GM21717 (cell line): ENCODE data around the gene TMEM59L.

ENCODE experiments used
- ATAC-seq: cut with Tn5 transposase; IDR thresholded peaks from one replicate; pipeline ENCODE4 v1.9.1; 2021; ENCODE audit warnings: mild to moderate bottlenecking, moderate library complexity; ENCODE audit not compliant: unreplicated experiment

TMEM59L gene

GRCh38 chr19:18656337-18657086 is 43.8 kb downstream of the TMEM59L start:
- ATAC-seq, result no peak

DNA sequence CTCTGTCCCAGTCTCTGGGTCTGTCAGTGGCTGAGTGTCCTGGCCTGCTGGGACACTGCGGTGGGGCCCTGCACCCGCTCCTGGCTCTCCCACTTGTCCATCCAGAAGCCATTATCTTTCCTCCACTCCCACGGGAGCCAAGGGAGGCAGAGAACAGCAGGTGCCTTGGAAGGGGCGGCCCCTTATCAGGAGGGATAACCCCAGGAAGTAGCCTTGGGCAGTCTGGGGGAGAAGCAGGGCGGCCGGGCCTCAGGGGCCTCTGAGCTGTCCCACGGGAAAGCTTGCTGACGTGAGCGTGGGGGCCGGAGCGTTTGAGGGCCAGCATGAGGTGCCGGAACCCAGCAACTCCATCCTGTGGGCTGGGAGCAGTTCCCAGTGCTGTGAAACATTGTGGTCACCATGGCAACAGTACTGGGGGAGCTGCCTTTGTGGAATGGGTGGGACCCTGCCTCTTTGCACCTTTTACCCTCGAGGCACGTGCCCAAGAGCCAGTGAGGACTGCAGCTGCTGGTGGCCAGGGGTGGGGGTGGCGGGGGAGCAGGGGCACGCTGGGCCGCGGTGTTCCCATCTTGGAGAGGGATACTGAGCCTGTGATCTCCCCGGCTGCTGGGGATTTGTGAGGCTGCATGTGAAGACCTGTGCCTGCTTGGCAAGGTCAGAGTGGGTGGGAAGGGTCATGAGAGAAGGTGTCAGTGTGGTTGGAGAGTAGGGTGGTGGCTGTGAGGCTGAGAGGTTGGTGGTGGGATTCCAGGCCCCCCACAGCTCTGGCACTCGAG is 45.1 kb downstream of the TMEM59L start:
- ATAC-seq, result no peak

GRCh38 chr19:18658366-18658855 is 45.7 kb downstream of the TMEM59L start:
- ATAC-seq, result no peak

- no peak for ATAC-seq
Observed at GRCh38 chr19:18659281-18660050, 46.8 kb downstream of the TMEM59L start.

DNA sequence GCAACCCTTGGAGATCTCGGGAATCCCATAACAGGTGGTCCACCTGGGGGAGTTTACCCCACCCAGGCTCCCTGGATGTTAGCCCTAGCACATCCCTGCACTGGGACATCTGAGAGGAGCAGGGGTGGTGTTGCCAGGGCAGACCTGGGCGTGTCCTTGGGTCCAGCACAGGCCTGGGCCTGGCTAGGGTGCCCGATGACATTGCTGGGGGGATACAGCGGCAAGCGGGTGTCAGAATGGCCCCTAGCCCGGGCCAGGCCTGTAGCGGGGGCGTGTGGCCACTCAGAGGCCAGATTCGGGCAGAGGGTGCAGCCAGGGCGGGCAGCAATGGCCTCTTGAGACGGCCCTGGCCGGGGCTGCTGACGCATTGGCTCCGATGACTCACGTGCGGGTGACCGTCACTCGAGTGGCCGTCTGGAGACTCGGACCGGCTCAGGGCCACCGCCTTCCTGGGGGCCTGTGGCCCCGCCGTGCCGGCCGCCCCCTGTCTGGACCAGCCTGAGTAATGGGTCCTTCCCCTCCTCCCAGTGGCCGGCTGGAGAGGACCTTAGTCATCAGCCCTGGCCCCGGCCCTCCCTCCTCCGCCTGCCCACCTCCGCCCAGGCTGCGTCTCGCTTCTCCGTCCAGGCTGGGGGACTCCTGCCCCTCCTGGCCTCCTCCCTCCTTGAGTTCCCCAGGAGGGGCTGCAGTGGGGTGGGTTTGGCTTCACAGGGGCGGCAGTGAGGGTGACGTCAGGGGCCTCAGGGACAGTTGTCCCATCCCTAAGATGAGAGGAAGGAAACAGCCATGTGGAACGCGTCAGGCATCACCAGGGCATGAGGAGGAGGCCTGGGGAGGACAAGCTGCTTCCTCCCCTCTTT is 47.6 kb downstream of the TMEM59L start:
- no peak for ATAC-seq

DNA sequence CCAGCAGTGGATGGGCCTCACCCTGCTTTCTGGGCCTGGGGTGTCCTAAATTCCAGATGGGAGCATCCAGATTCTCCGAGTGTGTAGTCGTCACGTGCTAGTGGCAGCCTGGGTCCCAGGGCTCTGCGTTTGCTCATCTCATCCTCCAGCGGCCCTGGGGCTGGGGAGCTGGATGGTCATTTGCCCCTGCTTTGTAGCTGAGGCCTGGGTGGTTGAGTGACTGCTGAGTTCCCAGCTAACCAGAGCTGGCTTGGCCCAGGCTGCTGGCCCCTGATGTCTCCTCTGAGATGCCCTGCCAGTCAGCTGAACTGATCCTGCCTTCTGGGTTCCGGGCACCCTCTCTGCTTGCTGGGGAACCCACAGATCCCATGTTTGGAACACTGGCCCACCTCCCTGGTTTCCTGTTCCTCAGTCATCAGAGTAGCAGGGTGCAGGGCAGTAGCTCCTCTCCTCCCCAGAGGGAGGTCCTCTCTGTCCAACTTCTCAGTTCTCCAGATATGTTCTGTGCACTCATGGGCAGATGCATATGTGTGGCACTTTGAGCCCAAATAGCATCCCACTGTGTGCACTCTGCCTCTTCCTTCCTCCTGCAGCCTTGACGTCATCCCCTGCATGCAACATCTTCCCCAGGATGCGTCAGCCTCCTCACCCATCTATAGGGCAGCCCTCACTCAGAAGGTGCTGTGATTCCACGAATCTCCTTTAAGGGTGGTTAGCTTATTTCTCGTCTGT is 48.4 kb downstream of the TMEM59L start:
- no peak for ATAC-seq

DNA sequence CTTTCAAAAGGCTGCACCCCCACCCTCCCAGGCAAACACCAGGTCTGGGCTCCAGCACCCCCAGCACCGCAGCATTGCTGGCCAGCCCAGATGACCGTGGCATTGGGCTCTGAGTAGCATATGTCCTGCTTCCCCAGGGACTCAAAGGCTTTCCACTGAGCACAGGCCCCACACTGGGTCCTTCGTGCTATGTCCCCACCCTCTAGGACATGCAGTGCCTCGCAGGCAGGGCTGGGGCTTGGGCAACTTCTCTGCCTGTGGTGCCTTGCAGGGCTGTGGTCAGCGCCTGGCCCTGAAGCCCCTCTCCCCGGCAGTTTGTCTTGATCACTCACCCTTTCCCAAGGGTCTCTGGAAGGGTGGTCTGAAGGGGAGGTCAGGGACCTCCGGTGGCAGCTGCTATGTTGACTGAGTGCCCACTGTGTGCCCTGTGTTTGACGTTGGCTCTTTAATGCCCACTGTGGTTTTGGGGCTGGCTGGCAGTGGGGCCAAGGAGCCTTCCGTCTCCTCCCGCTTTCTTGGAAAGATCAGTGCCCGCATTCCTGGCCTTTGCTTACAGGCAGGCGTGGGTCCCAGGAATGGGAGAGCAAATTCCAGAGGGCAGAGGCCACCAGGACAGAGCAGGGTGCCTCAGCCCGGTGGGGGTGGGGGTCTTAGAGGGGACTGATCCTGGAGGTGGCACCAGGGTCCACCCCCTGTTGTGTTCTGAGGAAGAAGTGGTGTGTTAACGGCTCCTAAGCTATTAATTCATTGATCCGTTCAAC is 50.5 kb downstream of the TMEM59L start:
- no peak for ATAC-seq

DNA sequence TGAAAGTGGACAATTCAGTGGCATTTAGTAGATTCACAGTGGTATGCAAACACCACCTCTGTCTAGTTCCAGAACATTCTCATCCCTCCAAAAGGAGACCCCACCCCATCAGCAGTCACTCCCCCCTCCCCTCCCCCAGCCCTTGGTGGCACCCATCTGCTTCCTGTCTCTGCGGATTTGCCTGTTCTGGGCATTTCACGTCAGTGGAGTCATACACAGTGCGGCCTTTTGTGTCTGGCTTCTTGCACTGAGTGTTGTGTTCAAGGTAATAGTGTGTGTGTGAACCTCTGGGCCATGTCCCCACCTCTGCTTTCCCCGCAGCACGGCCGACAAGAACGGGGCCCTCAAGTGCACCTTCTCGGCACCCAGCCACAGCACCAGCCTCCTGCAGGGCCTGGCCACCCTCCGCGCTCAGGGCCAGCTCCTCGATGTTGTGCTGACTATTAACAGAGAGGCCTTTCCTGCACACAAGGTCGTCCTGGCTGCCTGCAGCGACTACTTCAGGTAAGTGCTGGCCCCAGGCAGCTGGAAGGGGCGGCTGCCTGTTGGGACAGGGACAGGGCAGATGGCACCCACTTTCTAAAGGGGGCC is 51.4 kb downstream of the TMEM59L start:
- ATAC-seq, result no peak

- ATAC-seq, result no peak
Observed at GRCh38 chr19:18665771-18666202, 53.1 kb downstream of the TMEM59L start.

DNA sequence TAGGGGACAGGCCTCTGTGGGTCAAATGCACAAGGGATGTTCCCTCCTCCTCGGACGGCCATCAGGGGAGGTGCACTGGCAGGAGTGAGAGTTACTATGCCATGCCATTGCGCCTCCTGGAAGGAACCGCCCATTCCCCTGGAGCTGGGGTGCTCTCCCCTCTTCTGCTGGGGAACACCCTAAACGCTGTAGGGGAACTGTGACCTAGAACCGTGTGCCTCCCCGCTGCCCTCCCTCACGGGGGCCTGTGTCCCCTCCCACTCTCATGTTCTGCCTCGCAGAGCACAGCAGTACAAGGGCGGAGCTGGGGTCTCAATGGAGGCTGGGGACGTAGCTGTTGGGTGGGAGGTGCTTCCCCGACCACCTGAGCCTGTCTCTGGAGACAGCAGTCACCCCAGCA is 53.6 kb downstream of the TMEM59L start:
- ATAC-seq, result no peak

- ATAC-seq, result no peak
Observed at GRCh38 chr19:18666784-18667183, 54.1 kb downstream of the TMEM59L start.

GRCh38 chr19:18667531-18668251 is 55.0 kb downstream of the TMEM59L start:
- ATAC-seq, result no peak

DNA sequence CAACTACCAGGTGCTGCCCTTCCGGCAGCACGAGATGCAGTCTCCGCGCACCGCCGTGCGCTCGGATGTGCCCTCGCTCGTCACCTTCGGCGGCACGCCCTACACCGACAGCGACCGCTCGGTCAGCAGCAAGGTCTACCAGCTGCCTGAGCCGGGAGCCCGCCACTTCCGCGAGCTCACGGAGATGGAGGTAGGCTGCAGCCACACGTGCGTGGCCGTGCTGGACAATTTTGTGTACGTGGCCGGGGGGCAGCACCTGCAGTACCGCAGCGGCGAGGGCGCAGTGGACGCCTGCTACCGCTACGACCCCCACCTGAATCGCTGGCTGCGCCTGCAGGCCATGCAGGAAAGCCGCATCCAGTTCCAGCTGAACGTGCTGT is 55.6 kb downstream of the TMEM59L start:
- ATAC-seq, result no peak

DNA sequence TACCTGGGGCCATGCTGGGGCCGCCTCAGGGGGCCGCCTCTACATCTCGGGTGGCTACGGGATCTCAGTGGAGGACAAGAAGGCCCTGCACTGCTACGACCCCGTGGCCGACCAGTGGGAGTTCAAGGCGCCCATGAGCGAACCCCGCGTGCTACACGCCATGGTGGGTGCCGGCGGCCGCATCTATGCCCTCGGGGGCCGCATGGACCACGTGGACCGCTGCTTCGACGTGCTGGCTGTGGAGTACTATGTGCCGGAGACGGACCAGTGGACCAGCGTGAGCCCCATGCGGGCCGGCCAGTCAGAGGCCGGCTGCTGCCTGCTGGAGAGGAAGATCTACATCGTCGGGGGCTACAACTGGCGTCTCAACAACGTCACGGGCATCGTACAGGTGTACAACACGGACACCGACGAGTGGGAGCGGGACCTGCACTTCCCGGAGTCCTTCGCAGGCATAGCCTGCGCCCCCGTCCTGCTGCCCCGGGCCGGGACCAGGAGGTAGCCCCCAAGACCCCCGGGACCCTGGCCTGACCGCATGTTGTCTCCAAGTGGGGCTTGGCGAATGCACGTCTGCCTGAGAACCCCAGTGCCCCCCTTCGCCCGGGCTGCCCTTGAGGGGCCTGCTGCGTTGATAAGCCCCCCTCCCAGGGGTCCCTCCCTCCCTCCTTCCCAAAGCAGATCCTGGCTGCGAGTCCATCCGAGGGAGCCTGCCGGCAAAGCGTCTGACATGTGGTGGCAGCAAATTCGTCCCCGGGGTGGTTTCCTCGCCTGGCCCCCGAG is 56.3 kb downstream of the TMEM59L start:
- ATAC-seq, result no peak

GRCh38 chr19:18669524-18669817 is 56.8 kb downstream of the TMEM59L start:
- no peak for ATAC-seq

DNA sequence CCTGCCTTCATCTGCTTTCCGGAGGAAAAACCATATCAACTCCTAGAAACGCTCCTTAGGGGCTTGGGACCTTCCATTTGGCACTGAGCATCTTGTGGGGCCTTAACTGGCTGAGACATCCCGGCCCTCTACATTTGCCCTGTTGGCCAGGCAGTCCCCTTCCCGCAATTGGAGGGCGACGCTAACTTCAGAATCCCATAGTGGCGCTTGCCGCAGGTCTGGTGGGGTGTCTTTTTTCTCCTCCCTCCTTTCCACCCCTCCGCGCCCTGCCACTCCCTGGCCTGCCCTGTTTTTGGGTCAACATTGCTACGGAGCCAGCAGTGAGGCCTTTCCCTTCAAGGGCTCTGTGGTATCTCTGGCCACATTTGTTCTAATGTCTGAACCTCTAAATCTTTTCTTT is 57.2 kb downstream of the TMEM59L start:
- ATAC-seq, result no peak

DNA sequence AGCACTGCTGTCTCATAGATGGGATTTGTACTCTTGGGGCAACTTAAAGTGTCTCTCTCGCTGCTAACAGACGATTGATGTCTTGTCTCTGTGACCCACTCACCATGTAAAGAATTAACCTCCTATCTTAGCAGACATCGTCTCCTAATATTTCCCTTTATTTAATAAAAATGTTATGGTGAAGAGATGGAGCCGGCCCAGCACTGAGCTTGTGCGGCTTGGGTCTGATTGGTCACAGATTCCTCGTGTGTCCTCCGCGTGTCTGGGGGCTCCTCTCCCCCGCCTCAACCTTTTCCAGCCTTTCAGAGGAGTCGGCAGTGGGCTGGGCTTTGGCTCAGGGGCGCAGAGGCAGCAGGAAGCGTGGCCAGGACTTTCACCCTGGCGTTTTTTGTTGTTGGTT is 57.6 kb downstream of the TMEM59L start:
- ATAC-seq, result no peak
